WTC11 (cell line): ENCODE measurements around the gene TMUB1. TPM values are rescaled to one million over a fixed set of nuclear protein-coding genes. Genes with fewer than 3 reads are reported as not detected.

ENCODE experiments used
- AR ChIP-seq: fragments of 250-450 bp; sonication (Bioruptor Pico); IDR thresholded peaks from 2 replicates; pipeline ENCODE4 v1.9.0; 2021; ENCODE audit warnings: mild to moderate bottlenecking
- ARID4B ChIP-seq: sonication (generic); formaldehyde crosslinking; IDR thresholded peaks from 2 replicates; pipeline ENCODE4 v1.8.0; 2023; ENCODE audit warnings: missing genetic modification reagents, mild to moderate bottlenecking, borderline replicate concordance
- CBFB ChIP-seq: sonication (generic); formaldehyde crosslinking; IDR thresholded peaks from 2 replicates; pipeline ENCODE4 v1.8.1; 2022; ENCODE audit warnings: mild to moderate bottlenecking, low read depth, missing genetic modification reagents
- CREB1 ChIP-seq: sonication (generic); formaldehyde crosslinking; IDR thresholded peaks from 2 replicates; pipeline ENCODE4 v1.8.0; 2023; ENCODE audit warnings: mild to moderate bottlenecking, missing genetic modification reagents
- E2F4 ChIP-seq: sonication (generic); formaldehyde crosslinking; IDR thresholded peaks from 2 replicates; pipeline ENCODE4 v1.8.1; 2022; ENCODE audit warnings: low read depth, mild to moderate bottlenecking, moderate library complexity, missing genetic modification reagents, borderline replicate concordance
- ELF4 ChIP-seq: sonication (generic); formaldehyde crosslinking; IDR thresholded peaks from 2 replicates; pipeline ENCODE4 v1.8.1; 2022; ENCODE audit warnings: low read depth, mild to moderate bottlenecking, moderate library complexity, missing genetic modification reagents
- ESRRA ChIP-seq: sonication (generic); formaldehyde crosslinking; IDR thresholded peaks from 2 replicates; pipeline ENCODE4 v1.8.1; 2022; ENCODE audit warnings: mild to moderate bottlenecking, missing genetic modification reagents, borderline replicate concordance
- GRHL2 ChIP-seq: fragments of 250-450 bp; sonication (Bioruptor Pico); IDR thresholded peaks from 2 replicates; pipeline ENCODE4 v1.8.0; 2022; ENCODE audit warnings: mild to moderate bottlenecking, moderate library complexity; ENCODE audit not compliant: insufficient replicate concordance, severe bottlenecking
- IRF1 ChIP-seq: sonication (generic); formaldehyde crosslinking; IDR thresholded peaks from 2 replicates; pipeline ENCODE4 v1.8.0; 2023; ENCODE audit warnings: missing genetic modification reagents
- MLX ChIP-seq: sonication (generic); formaldehyde crosslinking; IDR thresholded peaks from 2 replicates; pipeline ENCODE4 v1.8.1; 2023; ENCODE audit warnings: mild to moderate bottlenecking, missing genetic modification reagents, moderate library complexity
- NFE2L1 ChIP-seq: sonication (generic); formaldehyde crosslinking; IDR thresholded peaks from 2 replicates; pipeline ENCODE4 v1.8.1; 2023; ENCODE audit warnings: missing genetic modification reagents
- NFYB ChIP-seq: sonication (generic); formaldehyde crosslinking; conservative IDR thresholded peaks from 2 replicates; pipeline ENCODE4 v1.8.0; 2022; ENCODE audit warnings: low read depth, missing genetic modification reagents
- NR1H2 ChIP-seq: sonication (generic); formaldehyde crosslinking; IDR thresholded peaks from 2 replicates; pipeline ENCODE4 v1.9.0; 2021; ENCODE audit warnings: mild to moderate bottlenecking, moderate library complexity, missing genetic modification reagents
- PRDM15 ChIP-seq: sonication (generic); formaldehyde crosslinking; IDR thresholded peaks from 2 replicates; pipeline ENCODE4 v1.8.0; 2022; ENCODE audit warnings: missing genetic modification reagents
- SMAD3 ChIP-seq: sonication (generic); formaldehyde crosslinking; IDR thresholded peaks from 2 replicates; pipeline ENCODE4 v1.8.0; 2022; ENCODE audit warnings: missing genetic modification reagents, mild to moderate bottlenecking, borderline replicate concordance
- SOX15 ChIP-seq: fragments of 250-450 bp; sonication (Bioruptor Pico); IDR thresholded peaks from 2 replicates; pipeline ENCODE4 v1.9.0; 2021; ENCODE audit warnings: mild to moderate bottlenecking
- USF2 ChIP-seq: sonication (generic); formaldehyde crosslinking; IDR thresholded peaks from 2 replicates; pipeline ENCODE4 v1.8.1; 2023; ENCODE audit warnings: mild to moderate bottlenecking, missing genetic modification reagents, moderate library complexity
- ZBTB43 ChIP-seq: sonication (generic); formaldehyde crosslinking; IDR thresholded peaks from 2 replicates; pipeline ENCODE4 v1.8.1; 2023; ENCODE audit warnings: mild to moderate bottlenecking, missing genetic modification reagents
- ZNF416 ChIP-seq: fragments of 250-450 bp; sonication (Bioruptor Pico); IDR thresholded peaks from 2 replicates; pipeline ENCODE4 v1.9.0; 2021; ENCODE audit warnings: mild to moderate bottlenecking, inconsistent platforms
- ZNF423 ChIP-seq: fragments of 250-450 bp; sonication (Bioruptor Pico); IDR thresholded peaks from 2 replicates; pipeline ENCODE4 v2.1.2; 2022; ENCODE audit warnings: mild to moderate bottlenecking, moderate library complexity
- ZNF512 ChIP-seq: sonication (generic); formaldehyde crosslinking; IDR thresholded peaks from 2 replicates; pipeline ENCODE4 v1.8.1; 2022; ENCODE audit warnings: missing genetic modification reagents, borderline replicate concordance
- total RNA-seq: library from RNA; stranded (reverse); gene quantifications from 3 replicates; pipeline ENCODE4 v1.2.3, GENCODE V29; 2021

Gene TMUB1
- total RNA-seq, 1 experiment from 2014 or later: 72.8 TPM

GRCh38 chr7:151051108-151051507, 32.2 kb downstream of the TMUB1 start (continued):
- TF ChIP-seq ARID4B (peak; percentile 100), NR1H2 (CRISPR knock-in tag) (peak; percentile 79; the same call in 1 of the 2 replicates), ELF4 (CRISPR knock-in tag) (peak; percentile 91), ZNF423 (CRISPR knock-in tag) (no peak), GRHL2 (no peak), USF2 (CRISPR knock-in tag) (no peak; the same call in 1 of the 2 replicates), SOX15 (CRISPR knock-in tag) (no peak), NFE2L1 (CRISPR knock-in tag) (peak; percentile 97), SMAD3 (CRISPR knock-in tag) (peak; percentile 98), E2F4 (CRISPR knock-in tag) (peak; percentile 94), MLX (CRISPR knock-in tag) (peak; percentile 97), ZNF416 (CRISPR knock-in tag) (no peak), ZBTB43 (CRISPR knock-in tag) (peak; percentile 97), IRF1 (CRISPR knock-in tag) (peak; percentile 97), ESRRA (CRISPR knock-in tag) (peak; percentile 98), NFYB (CRISPR knock-in tag) (peak; percentile 57), ZNF512 (CRISPR knock-in tag) (peak; percentile 50; the same call in 1 of the 2 replicates), PRDM15 (CRISPR knock-in tag) (peak; percentile 70), AR (no peak), CREB1 (CRISPR knock-in tag) (peak; percentile 96), CBFB (CRISPR knock-in tag) (no peak; the same call in 1 of the 2 replicates)
